GM18499 (cell line): ENCODE results near the gene CLIC5.

Source experiments
- ATAC-seq: cut with Tn5 transposase; IDR thresholded peaks from one replicate; pipeline ENCODE4 v1.9.1; 2021; ENCODE audit warnings: moderate number of reproducible peaks; ENCODE audit not compliant: insufficient read depth, unreplicated experiment

CLIC5 gene

GRCh38 chr6:45900808-45901752 is 114.6 kb downstream of the CLIC5 start:
- ATAC-seq: no peak

DNA sequence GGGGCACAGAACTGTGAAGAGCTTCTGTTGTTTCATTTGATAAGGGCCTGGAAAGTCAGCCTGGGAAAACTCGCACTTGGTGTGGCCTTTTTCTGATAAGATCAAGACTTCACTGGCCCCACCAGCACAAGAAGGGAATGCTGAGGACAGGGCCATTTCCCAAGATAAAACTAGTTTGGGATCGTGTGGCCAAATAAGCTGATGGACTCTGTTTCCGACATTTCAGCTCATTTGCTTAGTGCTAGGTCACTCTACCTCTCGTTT is 116.0 kb downstream of the CLIC5 start:
- ATAC-seq: no peak

GRCh38 chr6:45898941-45899682 is 116.5 kb downstream of the CLIC5 start:
- no peak for ATAC-seq

- no peak for ATAC-seq
These were observed 118.7 kb downstream of the CLIC5 start for GRCh38 chr6:45896783-45897441.

DNA sequence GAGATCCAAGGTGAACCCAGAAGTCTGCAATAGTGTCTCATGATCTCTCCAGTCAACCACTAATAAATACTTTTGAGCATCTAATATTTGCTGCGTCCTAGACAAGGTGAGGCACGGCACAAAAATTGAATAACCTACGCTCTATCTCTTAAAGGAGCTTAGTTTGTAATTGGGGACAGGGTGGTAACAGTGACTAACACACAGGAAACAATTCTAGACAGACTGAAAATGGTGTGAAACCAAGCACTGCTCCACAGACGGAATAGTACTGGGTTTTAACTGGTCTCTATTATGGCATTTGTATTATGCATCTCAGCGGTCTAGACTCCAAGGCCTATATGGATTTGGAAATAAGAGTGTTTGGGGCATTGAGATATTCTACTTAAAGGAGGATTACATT is 120.1 kb downstream of the CLIC5 start:
- no peak for ATAC-seq

DNA sequence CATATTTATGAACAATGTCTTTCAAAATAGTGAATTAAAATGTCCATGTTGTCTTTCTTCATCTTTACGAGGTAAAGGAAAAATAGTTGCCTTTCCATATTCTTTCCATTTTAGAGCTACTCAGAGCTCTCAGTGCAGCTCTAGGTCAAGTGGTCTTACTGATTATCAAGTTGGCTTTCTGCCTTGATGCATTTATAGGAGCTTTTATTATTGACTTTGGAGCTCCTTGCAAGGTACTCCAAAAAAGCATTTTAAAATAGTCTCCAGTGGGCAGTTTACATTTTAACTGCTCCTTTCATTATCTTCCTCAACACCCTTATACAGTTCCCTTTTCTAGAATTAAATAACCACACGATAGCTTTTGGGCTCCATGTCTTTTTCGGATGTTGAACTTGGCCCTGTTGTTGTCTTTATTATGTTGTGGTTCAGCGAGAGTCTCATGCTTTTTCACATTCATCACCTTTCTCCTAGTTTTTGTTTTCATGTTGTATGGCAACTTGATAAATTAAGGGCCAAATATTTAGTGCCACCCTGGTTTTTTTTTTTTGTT is 122.9 kb downstream of the CLIC5 start:
- ATAC-seq: no peak

DNA sequence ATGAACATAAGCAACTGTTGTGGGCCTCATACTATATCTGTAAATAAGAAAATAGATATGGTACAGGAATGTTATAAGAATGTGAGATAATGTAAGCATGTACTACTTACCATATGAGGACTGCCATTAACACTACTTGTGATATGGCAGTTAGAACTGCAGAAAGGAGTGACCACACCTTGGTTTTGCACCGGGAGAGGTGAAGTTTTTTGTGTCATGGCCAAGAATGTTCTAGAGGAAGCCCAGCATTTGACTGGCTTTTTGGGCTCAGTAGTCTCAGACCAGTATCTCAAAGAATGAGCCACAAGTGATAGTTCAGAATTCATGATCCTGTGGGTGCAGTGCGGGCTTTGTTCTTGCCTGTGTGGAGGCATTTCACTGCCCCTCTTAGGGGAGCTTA is 123.5 kb downstream of the CLIC5 start:
- no peak for ATAC-seq

DNA sequence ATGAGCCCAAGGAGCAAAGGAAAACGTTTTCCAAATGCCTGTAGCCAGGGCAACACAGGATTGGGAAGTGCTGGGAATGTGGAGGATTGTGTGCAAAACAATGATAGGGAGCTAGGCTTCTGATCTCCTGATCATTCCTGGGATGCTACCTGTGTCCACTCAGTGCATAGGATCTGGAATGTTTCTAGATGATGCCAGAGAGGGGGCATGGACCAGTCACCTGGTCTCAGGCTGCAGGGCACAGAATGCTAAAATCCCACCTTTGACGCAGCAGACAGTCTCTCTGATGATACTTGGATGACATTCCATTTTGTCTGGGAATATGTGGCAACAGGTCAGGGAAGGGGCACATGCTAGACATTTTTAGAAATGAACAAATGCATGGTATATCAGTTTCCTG is 128.9 kb downstream of the CLIC5 start:
- no peak for ATAC-seq

- no peak for ATAC-seq
These were observed 131.3 kb downstream of the CLIC5 start for GRCh38 chr6:45884336-45884735.

- no peak for ATAC-seq
These were observed 133.0 kb downstream of the CLIC5 start for GRCh38 chr6:45882671-45883070.

DNA sequence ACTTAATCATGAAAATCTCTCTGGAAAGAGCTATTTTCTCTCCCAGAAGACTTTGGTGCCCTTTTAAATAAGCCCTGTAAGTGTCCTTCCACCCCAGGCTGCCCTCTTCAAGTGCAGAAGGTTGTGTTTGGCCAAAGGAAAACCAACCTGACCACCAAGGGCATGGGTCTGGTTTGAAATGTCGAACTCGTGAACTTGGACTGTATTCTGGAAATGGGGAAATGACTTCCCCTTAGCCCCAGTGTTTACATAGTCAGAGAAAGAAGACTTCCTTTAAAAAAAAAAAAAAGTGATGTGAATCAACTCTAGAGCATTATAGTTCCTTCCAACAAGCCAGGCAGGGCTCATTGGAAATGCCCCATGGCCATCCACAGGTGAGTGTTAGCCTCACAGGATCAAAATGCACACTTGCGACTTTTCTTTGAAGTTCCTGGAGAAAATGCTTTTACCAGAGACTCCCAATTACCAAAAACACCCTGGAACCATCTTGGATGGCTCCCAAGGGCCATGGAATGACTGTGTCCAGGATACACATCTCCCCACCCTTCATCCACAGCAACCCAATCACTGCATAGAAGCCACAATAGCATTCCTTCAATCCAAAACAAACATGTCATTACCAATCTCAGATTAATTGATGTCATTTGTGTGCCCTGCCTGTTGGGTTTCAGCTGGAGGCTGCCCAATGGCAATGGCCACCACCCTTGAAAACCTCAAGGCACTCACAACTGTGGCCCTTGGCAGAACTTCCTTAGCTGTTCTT is 133.8 kb downstream of the CLIC5 start:
- no peak for ATAC-seq

DNA sequence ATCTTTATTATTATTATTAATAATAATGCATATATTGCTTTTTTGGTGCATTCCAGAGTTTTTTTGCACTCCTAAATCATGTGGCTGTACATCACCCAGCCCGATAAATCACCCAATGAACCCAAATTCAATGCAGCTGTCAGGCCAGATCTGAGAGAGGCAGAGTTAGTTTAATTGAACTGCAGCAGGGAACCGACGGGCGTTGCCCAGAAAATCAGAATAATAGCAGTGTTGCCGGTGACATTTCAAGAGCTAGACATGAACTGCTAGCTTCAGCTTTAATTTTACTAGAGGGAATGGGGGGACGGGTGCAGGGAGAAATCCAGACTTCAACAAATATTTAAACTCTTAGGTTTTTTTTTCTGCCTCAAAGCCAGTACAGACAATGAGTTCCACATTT is 135.0 kb downstream of the CLIC5 start:
- ATAC-seq: no peak

- ATAC-seq: no peak
These were observed 135.5 kb downstream of the CLIC5 start for GRCh38 chr6:45880159-45880558.

GRCh38 chr6:45877970-45878590 is 137.6 kb downstream of the CLIC5 start:
- ATAC-seq: no peak

GRCh38 chr6:45872827-45873365 is 142.8 kb downstream of the CLIC5 start:
- ATAC-seq: no peak

GRCh38 chr6:45870531-45870930 is 145.1 kb downstream of the CLIC5 start:
- ATAC-seq: no peak

GRCh38 chr6:45864651-45865050 is 151.0 kb downstream of the CLIC5 start:
- ATAC-seq: no peak

DNA sequence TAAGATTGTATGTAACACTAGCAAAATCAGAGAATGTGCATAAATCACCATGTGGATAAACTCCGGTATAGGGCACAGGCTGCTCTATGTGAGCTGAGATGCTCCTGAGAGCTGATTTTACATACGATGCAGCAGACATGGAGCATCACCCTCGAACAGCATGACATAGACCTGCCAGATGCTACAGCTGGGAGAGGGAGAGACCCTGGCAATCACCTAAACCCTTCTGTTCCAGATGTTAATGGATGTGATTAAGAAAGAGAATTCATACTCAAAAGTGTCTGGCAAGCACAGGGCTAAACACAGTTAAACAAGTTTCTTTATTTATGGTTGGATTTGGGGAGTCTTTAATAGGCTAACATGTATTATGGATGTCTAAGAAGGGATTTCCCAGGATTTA is 157.0 kb downstream of the CLIC5 start:
- no peak for ATAC-seq

- ATAC-seq: no peak
These were observed 157.8 kb downstream of the CLIC5 start for GRCh38 chr6:45857827-45858226.
